ENCODE data around the gene PDE3B.

DNA sequence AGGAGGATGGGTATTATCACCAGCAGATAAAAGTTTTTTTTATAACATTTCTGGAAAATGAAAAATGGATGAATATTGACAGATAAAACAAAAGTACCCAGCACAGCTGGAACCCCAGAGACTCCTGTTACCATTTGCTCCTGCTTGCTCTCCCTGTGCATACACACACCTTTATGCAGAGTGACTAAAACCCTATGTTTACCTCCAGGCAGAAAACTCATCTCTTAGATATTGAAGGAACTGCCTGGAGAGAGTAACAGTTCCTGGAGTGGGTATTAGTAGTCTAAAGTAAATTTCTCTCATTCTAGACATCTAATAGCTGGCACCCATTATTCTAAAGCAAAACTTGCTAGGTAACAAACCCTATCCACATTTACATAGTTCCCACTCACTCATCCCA is 210.5 kb downstream of the PDE3B start:
- TF ChIP-seq, protein P1, sequence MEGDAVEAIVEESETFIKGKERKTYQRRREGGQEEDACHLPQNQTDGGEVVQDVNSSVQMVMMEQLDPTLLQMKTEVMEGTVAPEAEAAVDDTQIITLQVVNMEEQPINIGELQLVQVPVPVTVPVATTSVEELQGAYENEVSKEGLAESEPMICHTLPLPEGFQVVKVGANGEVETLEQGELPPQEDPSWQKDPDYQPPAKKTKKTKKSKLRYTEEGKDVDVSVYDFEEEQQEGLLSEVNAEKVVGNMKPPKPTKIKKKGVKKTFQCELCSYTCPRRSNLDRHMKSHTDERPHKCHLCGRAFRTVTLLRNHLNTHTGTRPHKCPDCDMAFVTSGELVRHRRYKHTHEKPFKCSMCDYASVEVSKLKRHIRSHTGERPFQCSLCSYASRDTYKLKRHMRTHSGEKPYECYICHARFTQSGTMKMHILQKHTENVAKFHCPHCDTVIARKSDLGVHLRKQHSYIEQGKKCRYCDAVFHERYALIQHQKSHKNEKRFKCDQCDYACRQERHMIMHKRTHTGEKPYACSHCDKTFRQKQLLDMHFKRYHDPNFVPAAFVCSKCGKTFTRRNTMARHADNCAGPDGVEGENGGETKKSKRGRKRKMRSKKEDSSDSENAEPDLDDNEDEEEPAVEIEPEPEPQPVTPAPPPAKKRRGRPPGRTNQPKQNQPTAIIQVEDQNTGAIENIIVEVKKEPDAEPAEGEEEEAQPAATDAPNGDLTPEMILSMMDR (IDR thresholded peaks at IDR 0.05), result no peak
- TF ChIP-seq POLR2A (IDR thresholded peaks at IDR 0.05), result no peak

Measured in heart left ventricle (tissue), 13 donors.